CD4-positive, alpha-beta T cell treated with Interleukin-6 for 4 hours (primary cell): Measurements from ENCODE around the gene MRPL17.
A peak's percentile ranks its signal among the peaks of the same experiment; 100 is the strongest.

Experiments
- DNase-seq: peaks from one replicate; pipeline ENCODE4 v3.0.0-alpha.2; 2020; ENCODE audit warnings: mixed read lengths

Gene MRPL17

GRCh38 chr11:6653656-6654055 is 29.5 kb downstream of the MRPL17 start:
- no peak for DNase-seq

- no peak for DNase-seq
Measured at GRCh38 chr11:6653097-6653496, 30.0 kb downstream of the MRPL17 start.

GRCh38 chr11:6652182-6652581 is 31.0 kb downstream of the MRPL17 start:
- no peak for DNase-seq

GRCh38 chr11:6650980-6651379 is 32.2 kb downstream of the MRPL17 start:
- peak; percentile 48 for DNase-seq

GRCh38 chr11:6650104-6650503 is 33.0 kb downstream of the MRPL17 start:
- no peak for DNase-seq

GRCh38 chr11:6648501-6648900 is 34.6 kb downstream of the MRPL17 start:
- no peak for DNase-seq

- no peak for DNase-seq
Measured at GRCh38 chr11:6647836-6648235, 35.3 kb downstream of the MRPL17 start.

- peak; percentile 60 for DNase-seq
Measured at GRCh38 chr11:6646918-6647679, 36.0 kb downstream of the MRPL17 start.

GRCh38 chr11:6646576-6646917 is 36.6 kb downstream of the MRPL17 start:
- no peak for DNase-seq

- no peak for DNase-seq
Measured at GRCh38 chr11:6646071-6646470, 37.1 kb downstream of the MRPL17 start.

- no peak for DNase-seq
Measured at GRCh38 chr11:6642957-6643356, 40.2 kb downstream of the MRPL17 start.

- DNase-seq, result no peak
Measured at GRCh38 chr11:6640985-6641701, 42.0 kb downstream of the MRPL17 start.

GRCh38 chr11:6640036-6640984 is 42.8 kb downstream of the MRPL17 start:
- no peak for DNase-seq

- DNase-seq, result no peak
Measured at GRCh38 chr11:6638429-6638828, 44.7 kb downstream of the MRPL17 start.

- no peak for DNase-seq
Measured at GRCh38 chr11:6637871-6638270, 45.3 kb downstream of the MRPL17 start.

- DNase-seq, result no peak
Measured at GRCh38 chr11:6636480-6636879, 46.7 kb downstream of the MRPL17 start.

GRCh38 chr11:6635082-6635932 is 47.8 kb downstream of the MRPL17 start:
- DNase-seq, result no peak

- no peak for DNase-seq
Measured at GRCh38 chr11:6634534-6634933, 48.6 kb downstream of the MRPL17 start.

GRCh38 chr11:6633422-6634408 is 49.4 kb downstream of the MRPL17 start:
- no peak for DNase-seq

GRCh38 chr11:6632116-6633073 is 50.7 kb downstream of the MRPL17 start:
- no peak for DNase-seq
